HFFc6 (cell line): Measurements from ENCODE around the gene FKBP1A. TPM values are rescaled to one million over a fixed set of nuclear protein-coding genes. Genes with fewer than 3 reads are reported as not detected.

Experiments used
- DNase-seq: peaks from one replicate; pipeline ENCODE4 v3.0.0-alpha.2; 2018
- H3K27ac Mint-ChIP-seq: 2 replicates; pipeline ENCODE4 v1.8.0; 2020; ENCODE audit warnings: mild to moderate bottlenecking, mixed read lengths
- H3K27me3 Mint-ChIP-seq: 2 replicates; pipeline ENCODE4 v1.8.0; 2021; ENCODE audit warnings: mild to moderate bottlenecking, moderate library complexity, mixed read lengths; ENCODE audit not compliant: insufficient read depth
- H3K36me3 Mint-ChIP-seq: 2 replicates; pipeline ENCODE4 v1.8.0; 2021; ENCODE audit warnings: low read depth, mixed read lengths
- H3K4me1 Mint-ChIP-seq: 2 replicates; pipeline ENCODE4 v1.8.0; 2020; ENCODE audit warnings: low read depth, mixed read lengths
- H3K4me3 Mint-ChIP-seq: 2 replicates; pipeline ENCODE4 v1.8.0; 2020; ENCODE audit warnings: mild to moderate bottlenecking, moderate library complexity, mixed read lengths
- H3K9me3 Mint-ChIP-seq: 2 replicates; pipeline ENCODE4 v1.8.0; 2020; ENCODE audit warnings: mild to moderate bottlenecking, mixed read lengths
- total RNA-seq, 6 experiments: library from RNA; stranded (reverse); fragmentation: NEBNext Ultra II Directional; extraction: Animal tissue kit (Norgen Biotek cat#: 25700); gene quantifications; 2 replicates in 1 of 6; 3 replicates in 5 of 6; pipeline ENCODE4 v1.2.3, GENCODE V29; 2021
- TF ChIP-seq, protein P1 (sequence below): fragments of 200-600 bp; sonication (generic); IDR thresholded peaks from 2 replicates; pipeline ENCODE4 v1.5.0; 2021; ENCODE audit warnings: antibody characterized with exemption, mild to moderate bottlenecking

The FKBP1A gene
- total RNA-seq, 6 experiments from 2014 or later = 437 to 543 (median 491) TPM

DNA sequence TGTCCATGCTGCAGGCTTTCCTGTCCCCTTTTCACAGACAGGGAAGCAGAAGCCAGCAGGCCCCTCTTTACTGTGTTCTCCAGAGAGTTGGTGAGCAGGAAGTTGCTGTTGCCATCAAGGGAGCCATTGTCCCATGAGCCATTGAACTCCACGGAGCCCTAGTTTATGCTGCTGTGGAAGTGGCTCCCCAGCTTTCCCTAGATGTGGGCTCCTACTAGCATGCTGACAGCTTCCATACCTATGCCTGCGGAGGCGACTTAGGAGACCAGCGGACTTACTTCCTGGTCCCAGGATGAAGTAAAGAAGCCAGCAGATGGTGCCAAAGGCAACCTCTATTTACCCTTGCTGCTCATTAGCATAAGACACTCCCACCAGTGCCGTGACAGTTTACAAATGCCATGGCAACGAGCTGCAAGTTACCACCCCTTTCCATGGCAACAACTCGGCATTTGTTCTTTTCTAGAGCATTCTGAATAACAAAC, 30.8 kb upstream of the FKBP1A start:
- Mint-ChIP-seq H3K4me3 (no peak overlapping the region), H3K9me3 (peaks cover 21% of the 10 kb centered on the region), H3K27me3 (no peaks in the 10 kb centered on the region), H3K4me1 (peaks cover 34% of the 10 kb centered on the region), H3K27ac (no peak overlapping the region; the same call in 1 of the 2 replicates), H3K36me3 (peaks cover 23% of the 10 kb centered on the region)
- DNase-seq = peak; percentile 30
- TF ChIP-seq, protein P1, sequence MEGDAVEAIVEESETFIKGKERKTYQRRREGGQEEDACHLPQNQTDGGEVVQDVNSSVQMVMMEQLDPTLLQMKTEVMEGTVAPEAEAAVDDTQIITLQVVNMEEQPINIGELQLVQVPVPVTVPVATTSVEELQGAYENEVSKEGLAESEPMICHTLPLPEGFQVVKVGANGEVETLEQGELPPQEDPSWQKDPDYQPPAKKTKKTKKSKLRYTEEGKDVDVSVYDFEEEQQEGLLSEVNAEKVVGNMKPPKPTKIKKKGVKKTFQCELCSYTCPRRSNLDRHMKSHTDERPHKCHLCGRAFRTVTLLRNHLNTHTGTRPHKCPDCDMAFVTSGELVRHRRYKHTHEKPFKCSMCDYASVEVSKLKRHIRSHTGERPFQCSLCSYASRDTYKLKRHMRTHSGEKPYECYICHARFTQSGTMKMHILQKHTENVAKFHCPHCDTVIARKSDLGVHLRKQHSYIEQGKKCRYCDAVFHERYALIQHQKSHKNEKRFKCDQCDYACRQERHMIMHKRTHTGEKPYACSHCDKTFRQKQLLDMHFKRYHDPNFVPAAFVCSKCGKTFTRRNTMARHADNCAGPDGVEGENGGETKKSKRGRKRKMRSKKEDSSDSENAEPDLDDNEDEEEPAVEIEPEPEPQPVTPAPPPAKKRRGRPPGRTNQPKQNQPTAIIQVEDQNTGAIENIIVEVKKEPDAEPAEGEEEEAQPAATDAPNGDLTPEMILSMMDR = peak; percentile 15; the same call in 1 of the 2 replicates

DNA sequence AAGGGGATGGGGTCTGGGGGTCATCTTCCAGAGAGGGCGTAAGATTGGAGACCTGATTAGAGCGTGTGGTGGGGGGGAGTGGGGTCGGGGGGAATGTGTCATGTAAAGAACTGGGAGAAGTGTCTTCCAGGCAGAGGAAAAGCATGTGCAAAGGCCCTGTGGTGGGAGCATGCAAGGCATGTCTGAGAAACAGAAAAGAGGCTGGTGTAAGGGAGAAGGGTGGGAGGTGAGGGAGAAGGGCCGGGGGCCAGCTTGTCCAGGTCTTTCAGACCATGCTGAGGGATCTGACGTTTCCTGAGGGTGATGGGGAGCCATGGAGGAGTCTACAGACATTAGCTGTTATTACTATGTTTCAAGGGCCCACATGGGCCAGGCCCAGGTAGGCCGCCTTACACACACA, 30.4 kb upstream of the FKBP1A start:
- H3K9me3 Mint-ChIP-seq = peaks cover 21% of the 10 kb centered on the region
- H3K36me3 Mint-ChIP-seq = peaks cover 23% of the 10 kb centered on the region
- no peak overlapping the region for H3K27ac Mint-ChIP-seq
- TF ChIP-seq, protein P1 = no peak
- no peak overlapping the region for H3K4me3 Mint-ChIP-seq
- peaks cover 39% of the 10 kb centered on the region for H3K4me1 Mint-ChIP-seq
- H3K27me3 Mint-ChIP-seq = no peaks in the 10 kb centered on the region
- DNase-seq = no peak

DNA sequence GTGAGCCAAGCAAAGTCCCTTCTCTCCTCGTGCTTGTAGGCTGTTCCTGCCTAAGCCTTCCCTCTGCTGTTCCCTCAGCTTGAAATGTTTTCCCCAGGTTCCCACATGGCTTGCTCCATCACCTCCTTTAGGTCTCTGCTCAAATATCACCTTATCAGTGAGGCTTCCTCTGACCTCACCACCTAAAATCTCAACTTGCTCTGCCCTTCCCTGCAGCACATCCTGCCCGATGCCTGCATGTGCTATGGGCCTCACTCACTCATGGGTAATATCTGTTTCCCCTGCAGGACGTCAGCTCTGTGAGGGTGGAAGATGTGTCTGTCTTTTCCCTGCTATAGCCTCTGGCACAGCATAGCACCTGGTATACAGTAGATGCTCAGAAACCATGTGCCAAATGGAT, 29.9 kb upstream of the FKBP1A start:
- Mint-ChIP-seq H3K9me3 (peaks cover 21% of the 10 kb centered on the region), H3K27ac (no peak overlapping the region), H3K4me3 (no peak overlapping the region), H3K27me3 (no peaks in the 10 kb centered on the region), H3K36me3 (peaks cover 23% of the 10 kb centered on the region), H3K4me1 (peaks cover 40% of the 10 kb centered on the region)
- no peak for DNase-seq
- TF ChIP-seq, protein P1 = no peak

DNA sequence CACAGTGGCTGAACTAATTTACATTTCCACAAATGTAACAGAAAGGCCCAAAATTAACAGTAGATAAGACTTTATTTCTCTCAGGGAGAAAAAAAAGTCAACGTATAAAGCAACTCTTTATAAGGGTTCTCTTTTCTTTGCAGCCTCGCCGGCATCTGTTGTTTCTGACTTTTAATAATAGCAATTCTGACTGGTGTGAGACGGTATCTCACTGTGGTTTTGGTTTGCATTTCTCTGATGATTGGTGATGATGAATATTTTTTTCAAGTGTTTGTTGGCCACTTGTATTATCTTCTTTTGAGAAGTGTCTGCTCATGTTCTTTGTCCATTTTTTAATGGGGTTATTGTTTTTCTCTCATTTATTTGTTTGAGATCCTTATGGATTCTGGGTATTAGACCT, 27.2 kb upstream of the FKBP1A start:
- Mint-ChIP-seq H3K9me3 (peaks cover 21% of the 10 kb centered on the region), H3K4me1 (peaks cover 56% of the 10 kb centered on the region), H3K27me3 (no peaks in the 10 kb centered on the region), H3K27ac (no peak overlapping the region), H3K4me3 (no peak overlapping the region), H3K36me3 (peaks cover 23% of the 10 kb centered on the region)
- no peak for DNase-seq
- TF ChIP-seq, protein P1 = no peak

DNA sequence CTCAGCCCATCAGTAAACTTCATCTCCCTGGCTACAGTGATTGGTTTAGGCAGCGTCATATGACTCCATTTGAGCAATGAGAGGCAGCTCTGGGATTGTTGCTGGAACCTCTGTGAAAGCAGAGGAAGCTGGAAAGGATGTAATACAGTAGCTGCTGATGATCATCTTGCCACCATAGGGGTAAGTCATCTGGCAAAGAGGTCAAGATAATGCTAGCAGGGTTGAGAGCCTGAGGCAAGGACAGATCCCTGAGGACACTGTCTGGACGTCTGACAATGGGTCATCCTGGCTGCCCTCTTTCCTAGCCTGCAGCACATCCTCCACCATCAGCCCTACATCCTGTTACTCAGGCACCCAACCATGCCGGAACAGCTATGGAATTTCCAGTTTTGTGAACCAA, 25.5 kb upstream of the FKBP1A start:
- Mint-ChIP-seq H3K9me3 (peaks cover 21% of the 10 kb centered on the region), H3K27me3 (no peaks in the 10 kb centered on the region), H3K4me1 (peaks cover 64% of the 10 kb centered on the region), H3K4me3 (peak overlapping the region; percentile 50), H3K36me3 (peaks cover 23% of the 10 kb centered on the region), H3K27ac (peak overlapping the region; percentile 92)
- TF ChIP-seq, protein P1 = no peak
- DNase-seq = peak; percentile 69

DNA sequence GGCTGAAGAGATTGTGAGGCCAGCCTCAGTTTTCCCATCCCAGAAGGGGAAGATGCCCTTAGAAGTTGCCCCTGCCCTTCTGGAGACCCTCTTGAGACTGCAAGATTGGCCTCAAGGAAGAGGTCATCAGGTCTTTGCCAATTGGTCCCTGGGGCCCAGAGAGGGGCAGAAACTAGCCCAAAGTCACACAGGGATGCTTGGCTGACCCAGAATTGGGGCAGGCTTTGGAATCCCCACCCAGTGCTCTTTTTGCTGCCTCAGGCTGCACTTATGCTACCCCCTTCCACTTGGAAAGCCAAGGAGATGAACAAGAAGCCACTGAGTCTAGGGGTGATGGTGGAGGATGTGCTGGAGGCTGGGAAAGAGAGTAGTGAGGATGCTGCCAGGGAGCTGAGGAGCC, 24.9 kb upstream of the FKBP1A start:
- no peaks in the 10 kb centered on the region for H3K27me3 Mint-ChIP-seq
- H3K4me3 Mint-ChIP-seq = peak overlapping the region; percentile 62
- TF ChIP-seq, protein P1 = no peak
- DNase-seq = no peak
- peak overlapping the region; percentile 92 for H3K27ac Mint-ChIP-seq
- peaks cover 21% of the 10 kb centered on the region for H3K9me3 Mint-ChIP-seq
- peaks cover 62% of the 10 kb centered on the region for H3K4me1 Mint-ChIP-seq
- peaks cover 20% of the 10 kb centered on the region for H3K36me3 Mint-ChIP-seq
